Thymus (tissue), 11 donors: ENCODE results near the gene MILR1. TPM values are rescaled to one million over a fixed set of nuclear protein-coding genes. Genes with fewer than 3 reads are reported as not detected.

ENCODE experiments used
- DNase-seq, 9 donors: peaks; one replicate each; pipeline ENCODE4 v3.0.0-alpha.2; 2013; ENCODE audit warnings: low spot score in 9 of 9, low read depth in 6 of 9, missing footprints in 1 of 9
- H3K27ac ChIP-seq, 2 donors: one replicate each; pipeline ENCODE4 v1.5.1; 2013; ENCODE audit warnings: control low read depth in 1 of 2, low read depth in 1 of 2, low read length in 1 of 2, mild to moderate bottlenecking in 1 of 2, moderate library complexity in 1 of 2
- H3K27me3 ChIP-seq, 2 donors: one replicate each; pipeline ENCODE4 v1.5.1; 2013; ENCODE audit warnings: low read length in 1 of 2; ENCODE audit not compliant: control insufficient read depth in 2 of 2, insufficient read depth in 1 of 2
- H3K36me3 ChIP-seq, 2 donors: one replicate each; pipeline ENCODE4 v1.5.1; 2013; ENCODE audit warnings: low read length in 1 of 2, mild to moderate bottlenecking in 1 of 2, moderate library complexity in 1 of 2; ENCODE audit not compliant: control insufficient read depth in 2 of 2, insufficient read depth in 2 of 2
- H3K4me1 ChIP-seq, 2 donors: one replicate each; pipeline ENCODE4 v1.5.1; 2013; ENCODE audit warnings: low read length in 2 of 2; ENCODE audit not compliant: control insufficient read depth in 2 of 2, insufficient read depth in 2 of 2
- H3K4me3 ChIP-seq, 2 donors: one replicate each; pipeline ENCODE4 v1.5.1; 2013; ENCODE audit warnings: low read length in 2 of 2, control low read depth in 1 of 2, mild to moderate bottlenecking in 1 of 2
- H3K9me3 ChIP-seq, 2 donors: one replicate each; pipeline ENCODE4 v1.5.1; 2013; ENCODE audit warnings: low read length in 1 of 2, mild to moderate bottlenecking in 1 of 2; ENCODE audit not compliant: control insufficient read depth in 2 of 2, insufficient read depth in 1 of 2
- WGBS: extraction: QIAGEN DNeasy Blood & Tissue Kit; methylation state at CpG from one replicate; pipeline ENCODE4 v1.1.7; 2013; 5-methylcytosine and 5-hydroxymethylcytosine counted together
- polyA plus RNA-seq: library from polyadenylated mRNA; stranded (reverse); fragments of 200-250 nt; gene quantifications from one replicate; pipeline ENCODE4 v1.2.3, GENCODE V29; 2013
- total RNA-seq: library from RNA; stranded (reverse); fragments of 120-200 nt; gene quantifications from one replicate; pipeline ENCODE4 v1.2.4, GENCODE V29; 2013
- donor health status: healthy.

The MILR1 gene
- total and polyA plus RNA-seq, 2 donors = 6.2 to 8.8 TPM

- WGBS = 96% methylated on average over 2 of the region's 2 CpGs
- H3K27ac ChIP-seq = no peak overlapping the region
- no peaks in the 10 kb centered on the region for H3K27me3 ChIP-seq
- H3K4me3 ChIP-seq = no peak overlapping the region
- peaks cover 16 to 23% of the 10 kb centered on the region in 2 donors for H3K4me1 ChIP-seq
- H3K9me3 ChIP-seq = peaks cover 7 to 30% of the 10 kb centered on the region in 2 donors
- DNase-seq = no peak
- H3K36me3 ChIP-seq = no peaks in the 10 kb centered on the region
Measured at GRCh38 chr17:64439956-64440355, 9.0 kb upstream of the MILR1 start.

GRCh38 chr17:64441772-64442540 is 7.0 kb upstream of the MILR1 start:
- WGBS = 3% methylated on average over 10 of the region's 10 CpGs
- Histone ChIP-seq H3K36me3 (no peaks in the 10 kb centered on the region), H3K9me3 (peaks cover 7 to 23% of the 10 kb centered on the region in 2 donors), H3K27ac (peak overlapping the region; percentile 74 to 84), H3K4me1 (peaks cover 16 to 23% of the 10 kb centered on the region in 2 donors), H3K4me3 (no peak overlapping the region), H3K27me3 (no peaks in the 10 kb centered on the region)
- DNase-seq = peak; percentile 24 to 81 (median 51)

- Histone ChIP-seq H3K27ac (peak overlapping the region; percentile 74 to 84), H3K36me3 (no peaks in the 10 kb centered on the region), H3K4me3 (no peak overlapping the region), H3K27me3 (no peaks in the 10 kb centered on the region), H3K4me1 (peaks cover 16 to 23% of the 10 kb centered on the region in 2 donors), H3K9me3 (peaks cover 5 to 20% of the 10 kb centered on the region in 2 donors)
- no peak for DNase-seq
- 43% methylated on average over 3 of the region's 3 CpGs for WGBS
Measured at GRCh38 chr17:64442541-64442971, 6.4 kb upstream of the MILR1 start.

GRCh38 chr17:64443086-64443760 is 5.7 kb upstream of the MILR1 start:
- no peak for DNase-seq
- no peak overlapping the region for H3K27ac ChIP-seq
- WGBS = 93% methylated on average over 6 of the region's 6 CpGs
- H3K27me3 ChIP-seq = no peaks in the 10 kb centered on the region
- H3K9me3 ChIP-seq = peaks cover 0 to 14% of the 10 kb centered on the region in 2 donors
- H3K4me3 ChIP-seq = no peak overlapping the region
- H3K36me3 ChIP-seq = no peaks in the 10 kb centered on the region
- H3K4me1 ChIP-seq = peaks cover 16 to 24% of the 10 kb centered on the region in 2 donors

GRCh38 chr17:64447526-64447925 is 1.4 kb upstream of the MILR1 start:
- Histone ChIP-seq H3K9me3 (no peaks in the 10 kb centered on the region), H3K27me3 (no peaks in the 10 kb centered on the region), H3K36me3 (no peaks in the 10 kb centered on the region), H3K4me3 (no peak overlapping the region), H3K27ac (no peak overlapping the region), H3K4me1 (peaks cover 7 to 20% of the 10 kb centered on the region in 2 donors)
- 93% methylated on average over 1 of the region's 1 CpG for WGBS
- no peak for DNase-seq

GRCh38 chr17:64449545-64449944 is 630 bp downstream of the MILR1 start:
- H3K27ac ChIP-seq = no peak overlapping the region
- no peak overlapping the region for H3K4me3 ChIP-seq
- H3K27me3 ChIP-seq = no peaks in the 10 kb centered on the region
- no peaks in the 10 kb centered on the region for H3K36me3 ChIP-seq
- DNase-seq = no peak
- H3K9me3 ChIP-seq = no peaks in the 10 kb centered on the region
- H3K4me1 ChIP-seq = peaks cover 0 to 13% of the 10 kb centered on the region in 2 donors
- WGBS = 74% methylated on average over 3 of the region's 3 CpGs

- 80% methylated on average over 8 of the region's 8 CpGs for WGBS
- peaks cover 8 to 25% of the 10 kb centered on the region in 2 donors for H3K4me1 ChIP-seq
- no peaks in the 10 kb centered on the region for H3K27me3 ChIP-seq
- no peak overlapping the region for H3K4me3 ChIP-seq
- peak overlapping the region; percentile 85 to 90 for H3K27ac ChIP-seq
- DNase-seq = peak in 6 of 9 donors; percentile 17 to 70 (median 36)
- peaks cover 0 to 4% of the 10 kb centered on the region in 2 donors for H3K9me3 ChIP-seq
- H3K36me3 ChIP-seq = no peaks in the 10 kb centered on the region
Measured at GRCh38 chr17:64455993-64456885, 7.3 kb downstream of the MILR1 start.

- 92% methylated on average over 7 of the region's 7 CpGs for WGBS
- no peaks in the 10 kb centered on the region for H3K36me3 ChIP-seq
- peaks cover 0 to 4% of the 10 kb centered on the region in 2 donors for H3K9me3 ChIP-seq
- no peak overlapping the region for H3K4me3 ChIP-seq
- H3K27ac ChIP-seq = peak overlapping the region in 1 of 2 donors; percentile 90
- H3K27me3 ChIP-seq = no peaks in the 10 kb centered on the region
- DNase-seq = peak in 1 of 9 donors; percentile 7
- H3K4me1 ChIP-seq = peaks cover 8 to 25% of the 10 kb centered on the region in 2 donors
Measured at GRCh38 chr17:64457156-64457555, 8.2 kb downstream of the MILR1 start.
